HK-2 (cell line): ENCODE results near the gene RAD17.
A peak's percentile ranks its signal among the peaks of the same experiment; 100 is the strongest.
"Not testable (repeated sequence)": the region's sequence is repeated elsewhere in the genome, so short reads cannot be mapped to it uniquely, and the experiment has no call there.

ENCODE experiments used
- DNase-seq: peaks from one replicate; pipeline ENCODE4 v3.0.0-alpha.2; 2018; ENCODE audit not compliant: unreplicated experiment

RAD17 gene

GRCh38 chr5:69374911-69375446, 5.4 kb downstream of the RAD17 start:
- no peak for DNase-seq

DNA sequence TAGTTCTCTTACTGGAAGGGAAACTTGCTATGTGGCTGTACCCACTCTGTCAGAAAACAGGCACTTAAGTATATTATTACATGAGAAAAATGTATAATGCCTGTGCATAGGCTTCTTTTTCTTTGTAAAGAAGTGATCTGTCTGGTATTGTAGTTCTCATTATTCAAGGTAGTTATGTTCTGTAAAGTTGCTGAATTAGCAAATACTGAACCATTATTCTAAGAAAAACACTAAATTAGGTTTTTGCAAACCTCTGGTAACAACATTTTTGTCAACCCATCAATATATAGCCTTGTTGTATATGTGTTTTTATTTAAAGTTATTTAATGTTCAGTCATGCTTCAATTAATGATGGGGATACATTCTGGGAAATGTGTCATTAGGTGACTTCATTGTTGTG, 8.8 kb downstream of the RAD17 start:
- DNase-seq = no peak

DNA sequence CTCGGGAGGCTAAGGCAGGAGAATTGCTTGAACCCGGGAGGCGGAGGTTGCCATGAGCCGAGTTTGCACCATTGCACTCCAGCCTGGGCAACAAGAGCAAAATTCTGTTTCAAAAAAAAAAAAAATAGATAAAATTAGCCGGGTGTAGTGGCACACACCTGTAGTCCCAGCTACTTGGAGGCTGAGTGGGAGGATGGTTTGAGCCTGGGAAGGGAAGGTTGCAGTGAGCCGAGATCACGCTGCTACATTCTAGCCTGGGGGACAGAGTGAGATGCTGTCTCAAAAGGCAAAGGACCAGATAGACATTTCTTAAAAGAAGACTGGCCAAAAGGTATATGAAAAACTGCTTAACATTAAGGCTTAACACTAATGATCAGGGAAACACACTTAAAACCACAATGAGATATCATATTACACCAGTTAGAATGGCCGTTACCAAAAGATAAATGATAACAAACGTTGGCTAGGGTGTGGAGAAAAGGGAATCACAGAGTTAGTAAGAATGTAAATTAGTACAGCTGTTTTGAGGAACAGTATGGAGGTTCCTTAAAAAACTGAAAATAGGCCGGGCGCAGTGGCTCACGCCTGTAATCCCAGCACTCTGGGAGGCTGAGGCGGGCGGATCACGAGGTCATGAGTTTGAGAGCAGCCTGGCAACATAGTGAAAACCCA, 35.2 kb downstream of the RAD17 start:
- no peak for DNase-seq

- peak; percentile 53 for DNase-seq
Observed at GRCh38 chr5:69414885-69415583, 45.4 kb downstream of the RAD17 start, which contains the start of gene MARVELD2. Gene MARVELD2 (plus strand): TSS chr5:69415116. CDS start chr5:69419386, 4,270 bp downstream.

DNA sequence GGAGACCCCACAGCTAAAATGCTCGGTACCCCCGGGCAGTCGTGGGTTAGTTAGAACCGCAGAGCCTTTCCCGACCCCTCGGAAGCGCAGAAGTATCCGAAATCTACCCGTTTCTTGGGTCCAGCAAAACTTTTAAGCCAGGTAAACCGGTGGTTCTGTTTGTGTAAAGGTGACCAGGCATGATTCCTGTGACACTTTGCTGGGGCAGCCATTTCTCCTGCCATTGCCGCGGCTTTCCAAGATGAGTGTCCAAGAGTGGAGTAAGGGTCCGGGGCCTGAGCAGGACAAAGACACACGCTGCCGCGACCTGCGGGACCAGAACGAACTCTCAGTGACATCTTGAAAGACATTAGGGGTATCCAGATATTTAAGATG, 46.0 kb downstream of the RAD17 start:
- no peak for DNase-seq

- no peak for DNase-seq
Observed at GRCh38 chr5:69416180-69416579, 46.6 kb downstream of the RAD17 start.

DNA sequence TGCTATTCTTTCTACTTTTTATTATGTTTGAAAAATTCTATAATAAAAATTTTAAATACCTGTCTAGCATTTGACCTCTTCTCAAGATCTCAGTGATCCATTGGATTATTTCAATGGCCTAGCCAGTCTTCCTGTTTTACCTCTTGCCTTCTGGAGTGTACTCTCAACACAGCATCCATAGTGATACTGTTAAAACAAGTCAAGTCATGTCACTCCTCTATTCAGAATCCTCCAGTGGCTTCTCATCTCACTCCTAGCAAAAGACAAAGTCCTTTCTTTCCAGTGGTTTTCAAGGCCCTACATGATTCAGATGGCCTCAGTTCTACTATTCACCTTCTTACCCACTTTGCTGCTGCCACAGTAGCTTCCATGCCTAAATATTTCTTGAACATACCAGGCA, 47.1 kb downstream of the RAD17 start:
- DNase-seq = no peak

- DNase-seq = no peak
Observed at GRCh38 chr5:69418554-69418953, 48.9 kb downstream of the RAD17 start.

DNA sequence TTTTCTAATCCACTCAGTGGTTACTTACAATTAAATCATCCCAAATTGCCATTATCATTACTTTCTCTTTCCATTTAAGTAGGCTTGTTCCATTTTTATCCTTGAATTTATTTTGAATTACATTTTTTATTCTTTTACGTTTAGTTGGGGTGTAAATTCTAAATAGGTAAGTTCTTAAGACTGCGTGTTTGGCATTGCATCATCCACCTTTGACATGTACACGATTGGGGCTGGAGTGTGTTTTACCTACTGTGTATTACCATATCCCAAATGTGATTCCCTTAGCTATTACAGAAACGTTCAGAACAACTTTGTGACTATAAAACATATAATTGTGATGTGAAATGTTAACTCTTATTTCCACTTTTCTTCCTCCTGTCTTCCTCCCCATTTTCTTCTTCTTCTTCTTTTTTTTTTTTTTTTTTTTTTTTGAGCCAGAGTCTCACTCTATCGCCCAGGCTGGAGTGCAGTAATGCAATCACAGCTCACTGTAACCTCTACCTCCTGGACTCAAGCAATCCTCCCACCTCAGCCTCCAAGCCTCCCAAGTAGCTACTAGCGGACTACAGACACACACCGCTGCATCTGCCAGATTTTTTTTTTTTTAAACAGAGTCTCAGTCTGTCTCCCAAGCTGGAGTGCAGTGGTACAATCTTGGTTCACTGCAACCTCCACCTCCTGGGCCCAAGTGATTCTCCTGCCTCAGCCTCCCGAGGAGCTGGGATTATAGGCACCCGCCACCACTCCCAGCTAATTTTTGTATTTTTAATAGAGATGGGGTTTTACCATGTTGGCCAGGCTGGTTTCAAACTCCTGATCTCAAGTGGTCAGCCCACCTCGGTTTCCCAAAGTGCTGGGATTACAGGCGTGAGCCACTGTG, 62.0 kb downstream of the RAD17 start:
- DNase-seq = no peak

DNA sequence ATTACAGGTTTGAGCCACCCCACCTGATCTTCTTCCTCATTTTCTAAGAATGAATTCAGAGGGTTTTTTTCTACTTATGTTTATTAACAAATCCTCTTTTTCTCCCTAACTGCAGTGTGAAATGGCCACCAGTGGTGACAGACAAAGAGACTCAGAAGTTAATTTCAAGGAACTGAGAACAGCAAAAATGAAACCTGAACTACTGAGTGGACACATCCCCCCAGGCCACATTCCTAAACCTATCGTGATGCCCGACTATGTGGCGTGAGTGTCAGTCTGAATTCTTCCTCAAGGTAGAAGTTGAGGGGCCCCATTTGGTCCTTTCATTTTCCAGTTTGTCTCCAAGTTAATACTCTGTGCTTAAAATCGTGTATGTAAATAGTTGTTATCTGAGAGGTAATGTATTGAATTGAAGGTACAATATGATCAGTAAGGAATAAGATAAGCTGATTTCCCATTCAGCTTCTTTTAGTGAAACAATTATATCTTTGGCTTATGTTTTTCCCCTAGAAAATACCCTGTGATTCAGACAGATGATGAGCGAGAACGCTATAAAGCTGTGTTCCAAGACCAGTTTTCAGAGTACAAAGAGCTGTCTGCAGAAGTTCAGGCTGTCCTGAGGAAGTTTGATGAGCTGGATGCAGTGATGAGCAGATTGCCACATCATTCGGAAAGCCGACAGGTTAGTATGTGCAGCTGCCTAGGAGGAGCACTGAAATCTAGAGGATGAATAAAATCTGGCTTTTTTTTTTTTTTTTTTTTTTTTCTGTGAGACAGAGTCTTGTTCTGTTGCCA, 63.0 kb downstream of the RAD17 start:
- no peak for DNase-seq

DNA sequence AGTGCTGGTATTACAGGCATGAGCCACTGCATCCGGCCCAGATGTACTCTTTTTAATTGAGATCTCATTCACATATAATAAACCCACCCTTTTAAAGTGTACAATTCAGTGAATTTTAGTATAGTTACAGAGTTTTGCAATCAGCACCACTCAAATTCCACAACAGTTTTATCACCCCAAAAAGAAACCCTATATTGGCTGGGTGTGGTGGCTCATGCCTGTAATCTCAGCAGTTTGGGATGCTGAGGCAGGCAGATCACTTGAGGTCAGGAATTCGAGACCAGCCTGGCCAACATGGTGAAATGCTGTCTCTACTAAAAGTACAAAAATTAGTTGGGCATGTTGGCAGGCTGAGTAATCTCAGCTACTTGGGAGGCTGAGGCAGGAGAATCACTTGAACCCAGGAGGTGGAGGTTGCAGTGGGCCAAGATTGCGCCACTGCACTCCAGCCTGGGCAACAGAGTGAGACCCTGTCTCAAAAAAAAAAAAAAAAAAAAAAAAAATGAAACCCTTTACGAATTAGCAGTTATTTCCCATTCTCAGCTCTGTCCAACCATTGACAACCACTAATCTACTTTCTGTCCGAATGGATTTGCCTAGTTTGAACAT, 65.8 kb downstream of the RAD17 start:
- DNase-seq = not testable (repeated sequence)

DNA sequence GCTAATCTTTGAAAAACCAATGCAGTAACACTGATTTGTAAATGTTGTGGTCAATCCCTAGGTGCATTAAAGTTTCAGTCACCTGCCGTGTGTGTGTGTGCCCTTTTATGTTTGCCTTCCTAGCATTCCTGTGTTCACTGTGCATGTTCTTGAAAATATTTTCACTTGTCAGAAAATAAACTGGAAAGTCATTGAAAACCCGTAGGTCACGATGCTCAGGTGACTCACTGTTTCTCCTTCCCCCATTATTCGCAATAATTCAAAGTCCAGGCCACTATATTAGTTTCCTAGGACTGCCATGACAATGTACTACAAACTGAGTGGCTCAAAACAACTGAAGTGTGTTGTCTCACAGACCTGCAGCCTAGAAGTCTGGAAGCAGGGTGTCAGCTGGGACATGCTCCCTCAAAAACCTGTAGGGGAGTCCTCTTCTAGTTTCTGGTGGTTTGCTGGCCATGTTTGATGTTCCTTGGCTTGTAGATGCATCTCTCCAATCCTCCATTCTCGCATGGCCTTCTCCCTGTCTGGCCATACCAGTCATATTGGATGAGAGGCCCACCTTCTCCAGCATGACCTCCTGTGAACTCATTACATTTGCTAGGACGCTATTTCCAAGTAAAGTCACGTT, 74.6 kb downstream of the RAD17 start:
- DNase-seq = no peak

GRCh38 chr5:69449511-69449910, 79.9 kb downstream of the RAD17 start:
- DNase-seq = no peak

- no peak for DNase-seq
Observed at GRCh38 chr5:69450116-69450515, 80.5 kb downstream of the RAD17 start.

- DNase-seq = not testable (repeated sequence)
Observed at GRCh38 chr5:69450527-69450926, 80.9 kb downstream of the RAD17 start.

DNA sequence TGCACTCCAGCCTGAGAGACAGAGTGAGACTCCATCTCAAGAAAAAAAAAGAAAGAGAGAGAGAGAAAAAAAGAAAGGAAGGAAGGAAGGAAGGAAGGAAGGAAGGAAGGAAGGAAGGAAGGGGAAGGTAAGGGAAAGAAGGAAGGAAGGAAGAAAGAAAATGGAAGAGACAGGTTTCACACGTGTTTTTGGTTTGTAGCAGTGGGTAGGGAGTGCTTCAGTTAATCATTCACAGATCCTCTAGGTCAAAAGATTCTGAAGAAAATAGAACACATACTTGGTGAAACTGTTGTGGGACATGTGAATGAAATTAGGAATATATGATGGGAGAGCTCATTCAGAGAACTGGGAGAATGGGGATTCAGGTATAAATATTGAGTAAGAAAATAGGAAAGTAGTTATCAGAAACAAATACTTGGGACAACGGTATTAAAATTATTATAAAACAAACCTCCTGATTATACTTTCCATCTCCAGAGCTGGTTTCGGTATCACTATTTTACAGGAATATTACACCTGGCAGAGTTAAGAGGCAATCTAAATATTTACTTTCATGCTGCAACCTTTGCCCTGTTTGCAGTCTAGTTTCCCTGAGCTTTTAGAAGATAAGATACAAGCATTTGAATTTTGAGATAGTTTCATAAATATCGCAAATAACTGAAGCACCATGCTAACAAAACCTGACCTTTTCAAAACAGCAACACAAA, 82.5 kb downstream of the RAD17 start:
- no peak for DNase-seq

DNA sequence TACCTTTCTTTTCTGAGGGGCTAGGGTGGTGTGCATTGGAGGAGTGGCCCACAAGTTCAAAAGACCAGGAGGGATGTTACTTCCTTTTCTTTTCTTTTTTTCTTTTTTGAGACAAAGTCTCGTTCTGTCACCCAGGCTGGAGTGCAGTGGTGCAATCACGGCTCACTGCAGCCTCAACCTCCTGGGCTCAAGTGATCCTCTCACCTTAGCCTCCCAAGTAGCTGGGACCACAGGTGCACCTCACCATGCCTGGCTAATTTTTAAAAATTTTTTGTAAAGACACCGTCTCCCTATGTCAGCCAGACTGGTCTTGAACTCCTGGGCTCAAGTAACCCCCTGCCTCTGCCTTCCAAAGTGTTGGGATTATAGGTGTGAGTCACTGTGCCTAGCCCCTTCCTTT, 83.9 kb downstream of the RAD17 start:
- not testable (repeated sequence) for DNase-seq

DNA sequence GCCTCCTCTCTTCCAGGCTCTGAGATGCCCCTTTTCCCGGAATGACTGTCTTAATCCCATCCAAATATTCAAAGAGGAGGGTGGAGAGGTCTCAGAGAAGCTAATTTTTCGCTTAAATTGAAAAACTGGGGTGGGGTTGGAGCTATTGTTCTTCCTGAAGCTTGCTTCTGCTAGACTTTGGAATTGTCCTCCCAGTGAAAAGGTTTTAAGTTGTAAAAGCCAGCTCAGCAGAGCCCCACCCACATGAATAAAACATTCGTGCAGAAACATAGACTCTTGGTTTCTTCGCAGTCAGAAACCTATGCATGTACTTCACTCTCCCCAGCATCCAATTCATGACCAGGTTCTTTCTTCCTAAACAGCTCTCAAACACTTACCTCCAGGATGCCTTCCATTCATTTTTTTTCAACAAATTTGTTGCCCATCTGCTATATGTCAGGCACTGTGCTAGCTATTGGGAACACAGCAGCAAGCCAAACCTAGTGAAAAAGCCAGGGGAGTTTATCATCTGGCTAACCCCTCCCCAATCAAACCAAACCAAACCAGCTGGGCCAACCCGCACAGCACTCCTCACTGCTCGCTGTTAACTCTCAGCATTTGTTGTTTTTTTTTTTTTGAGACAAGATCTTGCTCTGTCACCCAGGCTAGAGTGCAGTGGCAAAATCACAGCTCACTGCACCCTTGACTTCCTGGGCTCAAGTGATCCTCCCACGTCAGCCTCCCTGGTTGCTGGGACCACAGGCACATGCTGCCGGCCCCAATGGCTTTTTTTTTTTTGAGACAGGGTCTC, 85.0 kb downstream of the RAD17 start:
- no peak for DNase-seq

- not testable (repeated sequence) for DNase-seq
Observed at GRCh38 chr5:69455428-69455988, 85.9 kb downstream of the RAD17 start.
